Lung (tissue), 12 donors: ENCODE results near the gene SLC1A7. TPM values are rescaled to one million over a fixed set of nuclear protein-coding genes. Genes with fewer than 3 reads are reported as not detected.

Experiments used
- ATAC-seq: fragments of 200-7000 bp; cut with Tn5 transposase; one replicate; pipeline ENCODE4 v1.9.1; 2020; ENCODE audit warnings: moderate number of reproducible peaks; ENCODE audit not compliant: insufficient read depth, low FRiP score
- DNase-seq, 3 donors: peaks; one replicate each; pipeline ENCODE4 v3.0.0-alpha.2; 2013 to 2017
- H3K27ac ChIP-seq, 2 donors: one replicate each; pipeline ENCODE4 v1.5.1; 2013; ENCODE audit warnings: mild to moderate bottlenecking in 2 of 2, moderate library complexity in 2 of 2, control low read depth in 1 of 2, inconsistent platforms in 1 of 2, low read depth in 1 of 2, low read length in 1 of 2
- H3K27me3 ChIP-seq, 3 donors: one replicate each; pipeline ENCODE4 v1.5.1; 2013; ENCODE audit warnings: low read length in 2 of 3; ENCODE audit not compliant: control insufficient read depth in 3 of 3, insufficient read depth in 3 of 3
- H3K36me3 ChIP-seq, 4 donors: one replicate each; pipeline ENCODE4 v1.5.1; 2013; ENCODE audit warnings: low read length in 4 of 4, mild to moderate bottlenecking in 1 of 4, moderate library complexity in 1 of 4; ENCODE audit not compliant: control insufficient read depth in 4 of 4, insufficient read depth in 4 of 4
- H3K4me1 ChIP-seq, 5 donors: one replicate each; pipeline ENCODE4 v1.5.1; 2013; ENCODE audit warnings: low read length in 5 of 5, mild to moderate bottlenecking in 2 of 5, moderate library complexity in 1 of 5; ENCODE audit not compliant: control insufficient read depth in 5 of 5, insufficient read depth in 5 of 5
- H3K4me3 ChIP-seq: one replicate; pipeline ENCODE4 v1.5.1; 2013; ENCODE audit warnings: mild to moderate bottlenecking, control low read depth, moderate library complexity
- H3K9ac ChIP-seq, 2 donors: one replicate each; pipeline ENCODE4 v1.5.1; 2013; ENCODE audit warnings: low read length in 2 of 2, control low read depth in 1 of 2; ENCODE audit not compliant: insufficient read depth in 1 of 2
- H3K9me3 ChIP-seq, 4 donors: one replicate each; pipeline ENCODE4 v1.5.1; 2013; ENCODE audit warnings: low read length in 3 of 4, mild to moderate bottlenecking in 1 of 4, moderate library complexity in 1 of 4; ENCODE audit not compliant: control insufficient read depth in 4 of 4, insufficient read depth in 3 of 4
- CTCF ChIP-seq: IDR thresholded peaks from 2 replicates; pipeline ENCODE4 v1.5.1; 2012; ENCODE audit warnings: mild to moderate bottlenecking; ENCODE audit errors: control extremely low read depth, extremely low read depth
- WGBS, 2 donors: extraction: QIAGEN DNeasy Blood & Tissue Kit; methylation state at CpG; one replicate each; pipeline ENCODE4 v1.1.7; 2013; 5-methylcytosine and 5-hydroxymethylcytosine counted together
- polyA plus RNA-seq, 2 donors: library from polyadenylated mRNA; stranded (reverse); fragments of 200-250 nt; gene quantifications; one replicate each; pipeline ENCODE4 v1.2.1, GENCODE V29; 2013
- total RNA-seq, 2 donors: library from RNA; depleted of rRNA in 1 of 2; stranded (reverse); fragments of >200 nt in 1 of 2; gene quantifications; one replicate each; pipeline ENCODE4 v1.2.1, GENCODE V29; 2014 to 2021
- donor health status: control.
- donor health status: control.
- donor health status: Bipolar disorder and iron deficiency.
- donor health status: healthy.
- donor health status: DM: yes; HTN: yes; CAD: no.

The SLC1A7 gene
- total and polyA plus RNA-seq, 4 donors = 0.14 to 0.81 (median 0.38) TPM

GRCh38 chr1:53112861-53113260 lies 29.6 kb downstream of the SLC1A7 start:
- ATAC-seq (no peak), DNase-seq (no peak)
- no peak for TF ChIP-seq CTCF

GRCh38 chr1:53112271-53112774 lies 30.1 kb downstream of the SLC1A7 start:
- peaks cover 0 to 49% (median 24%) of the 10 kb centered on the region in 5 donors for H3K4me1 ChIP-seq
- H3K27me3 ChIP-seq = no peaks in the 10 kb centered on the region
- H3K9ac ChIP-seq = no peak overlapping the region
- no peak overlapping the region for H3K4me3 ChIP-seq
- ATAC-seq (no peak), DNase-seq (no peak)
- H3K9me3 ChIP-seq = peaks cover 0 to 4% (median 0%) of the 10 kb centered on the region in 4 donors
- H3K36me3 ChIP-seq = no peaks in the 10 kb centered on the region
- no peak overlapping the region for H3K27ac ChIP-seq
- WGBS, 2 donors = 63 to 84% methylated on average over 2 of the region's 2 CpGs
- no peak for TF ChIP-seq CTCF

More at GRCh38 chr1:53112861-53113260, 29.6 kb downstream of the SLC1A7 start:
- Histone ChIP-seq H3K36me3 (no peaks in the 10 kb centered on the region), H3K4me1 (peaks cover 0 to 44% (median 24%) of the 10 kb centered on the region in 5 donors), H3K9ac (no peak overlapping the region), H3K27ac (no peak overlapping the region), H3K9me3 (peaks cover 0 to 4% (median 0%) of the 10 kb centered on the region in 4 donors), H3K4me3 (no peak overlapping the region), H3K27me3 (no peaks in the 10 kb centered on the region)
- 87 to 89% methylated on average over 4 of the region's 4 CpGs for WGBS, 2 donors

DNA sequence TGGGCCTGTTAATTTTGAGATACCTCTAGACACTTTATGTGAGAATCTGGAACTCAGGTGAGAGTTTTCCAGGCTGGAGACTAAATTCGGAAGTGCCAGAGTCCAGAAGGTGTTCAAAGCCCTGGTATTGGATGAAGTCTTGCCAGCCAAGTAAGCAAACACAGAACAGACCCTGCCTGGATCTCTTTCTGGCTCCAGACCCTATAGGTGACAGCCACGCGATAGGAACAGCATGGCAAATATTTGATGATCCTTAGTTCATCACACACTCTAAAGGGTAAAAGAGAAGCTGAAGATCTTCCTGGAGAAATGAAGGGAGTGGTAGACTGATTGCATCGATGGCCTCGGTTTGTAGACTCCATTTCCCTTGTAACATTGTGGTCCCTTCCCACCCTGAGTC lies 30.7 kb downstream of the SLC1A7 start:
- WGBS, 2 donors = 72 to 83% methylated on average over 5 of the region's 5 CpGs

More for the DNA sequence above, 30.7 kb downstream of the SLC1A7 start:
- no peak for TF ChIP-seq CTCF
- Histone ChIP-seq H3K36me3 (no peaks in the 10 kb centered on the region), H3K9ac (no peak overlapping the region), H3K27me3 (no peaks in the 10 kb centered on the region), H3K27ac (no peak overlapping the region), H3K9me3 (peaks cover 0 to 4% (median 0%) of the 10 kb centered on the region in 4 donors), H3K4me1 (peaks cover 0 to 49% (median 24%) of the 10 kb centered on the region in 5 donors), H3K4me3 (no peak overlapping the region)
- no peak for DNase-seq
- ATAC-seq = no peak
